Measurements from ENCODE around the gene XIRP1. TPM values are rescaled to one million over a fixed set of nuclear protein-coding genes. Genes with fewer than 3 reads are reported as not detected.

XIRP1 gene
- total RNA-seq, 4 donors from 2014 or later: 0.40 to 6.0 TPM; not detected in 2

DNA sequence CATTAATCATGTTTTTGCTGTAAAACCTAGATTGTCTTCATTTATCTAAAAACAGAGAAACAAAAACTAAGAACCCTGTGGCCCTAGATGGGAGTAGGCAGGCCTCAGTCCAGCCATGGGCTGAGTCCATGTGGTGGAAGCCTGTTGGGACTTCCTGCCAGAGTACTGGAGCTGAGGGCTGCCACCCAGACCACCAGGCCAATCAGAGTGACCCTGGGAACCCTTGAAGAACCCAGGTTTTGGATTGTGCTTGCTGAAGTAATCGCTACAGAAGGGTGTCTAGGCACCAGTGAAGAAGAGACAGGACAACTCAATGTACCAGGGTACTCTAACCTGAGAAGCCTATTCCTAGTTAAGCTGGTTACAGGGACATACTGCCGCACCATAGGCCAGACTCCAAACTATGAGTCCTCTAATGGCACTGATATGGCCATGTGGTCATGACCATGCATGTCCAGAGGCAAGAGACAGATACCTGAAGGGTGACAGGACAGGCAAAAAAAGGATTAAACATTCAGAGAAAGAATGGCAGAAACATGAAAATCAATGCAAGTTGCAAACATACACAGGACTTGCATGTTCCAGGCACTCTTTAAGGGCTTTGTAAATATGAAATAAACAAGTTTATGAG lies 51.9 kb downstream of the XIRP1 start:
- no peak for DNase-seq
- WGBS, 2 donors (ENCODE audit: low coverage in 1 of 2): 60 to 75% methylated on average over 1 to 2 of the region's 2 CpGs
- no peak for TF ChIP-seq EP300 (IDR thresholded peaks at IDR 0.05; ENCODE audit: low read depth)
- TF ChIP-seq POLR2AphosphoS5 (IDR thresholded peaks at IDR 0.05): no peak
- TF ChIP-seq, protein P1, sequence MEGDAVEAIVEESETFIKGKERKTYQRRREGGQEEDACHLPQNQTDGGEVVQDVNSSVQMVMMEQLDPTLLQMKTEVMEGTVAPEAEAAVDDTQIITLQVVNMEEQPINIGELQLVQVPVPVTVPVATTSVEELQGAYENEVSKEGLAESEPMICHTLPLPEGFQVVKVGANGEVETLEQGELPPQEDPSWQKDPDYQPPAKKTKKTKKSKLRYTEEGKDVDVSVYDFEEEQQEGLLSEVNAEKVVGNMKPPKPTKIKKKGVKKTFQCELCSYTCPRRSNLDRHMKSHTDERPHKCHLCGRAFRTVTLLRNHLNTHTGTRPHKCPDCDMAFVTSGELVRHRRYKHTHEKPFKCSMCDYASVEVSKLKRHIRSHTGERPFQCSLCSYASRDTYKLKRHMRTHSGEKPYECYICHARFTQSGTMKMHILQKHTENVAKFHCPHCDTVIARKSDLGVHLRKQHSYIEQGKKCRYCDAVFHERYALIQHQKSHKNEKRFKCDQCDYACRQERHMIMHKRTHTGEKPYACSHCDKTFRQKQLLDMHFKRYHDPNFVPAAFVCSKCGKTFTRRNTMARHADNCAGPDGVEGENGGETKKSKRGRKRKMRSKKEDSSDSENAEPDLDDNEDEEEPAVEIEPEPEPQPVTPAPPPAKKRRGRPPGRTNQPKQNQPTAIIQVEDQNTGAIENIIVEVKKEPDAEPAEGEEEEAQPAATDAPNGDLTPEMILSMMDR (IDR thresholded peaks at IDR 0.05): no peak
- TF ChIP-seq POLR2A (IDR thresholded peaks at IDR 0.05): no peak
- Histone ChIP-seq H3K9me3 (no peaks in the 10 kb centered on the region), H3K27ac (peak overlapping the region; percentile 81 to 92 (median 84)), H3K4me1 (peaks cover 29 to 52% (median 43%) of the 10 kb centered on the region in 4 donors), H3K4me3 (no peak overlapping the region), H3K36me3 (peaks cover 0 to 30% (median 11%) of the 10 kb centered on the region in 4 donors), H3K27me3 (no peaks in the 10 kb centered on the region)
- intact Hi-C loops (cut with DNase I; ENCODE audit: low total_unique reads): loop anchor here (5.0 kb wide), 1 partner anchor 42 kb away; no protein-coding TSS in a partner anchor
- in situ Hi-C loops (cut with MboI; ENCODE audit: low pct_ligation_motif_present in 1 of 4, low pct_unique_long_range_greater_than_20kb in 1 of 4, low sequenced_read_pairs in 3 of 4): no loop called here

DNA sequence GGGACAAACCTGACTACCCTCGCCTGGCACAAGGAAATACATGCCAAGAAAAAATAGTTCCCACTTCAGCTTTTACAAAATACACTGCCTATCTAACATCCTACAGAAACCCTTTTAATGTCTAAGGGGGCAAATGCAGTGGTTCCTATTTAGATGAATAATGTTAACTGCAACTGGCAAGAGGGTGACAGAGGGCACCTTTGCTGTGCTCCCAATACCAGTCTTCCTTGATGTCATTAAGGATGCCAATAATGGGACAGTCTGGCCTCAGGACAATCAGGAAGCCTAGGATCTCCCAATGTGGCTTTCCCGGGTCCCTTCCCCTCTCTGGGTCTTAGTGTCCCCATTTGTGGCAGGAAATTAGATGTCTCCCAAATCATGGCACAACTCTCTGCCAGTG lies 53.0 kb downstream of the XIRP1 start:
- H3K9me3 ChIP-seq: no peaks in the 10 kb centered on the region
- no peak for DNase-seq
- in situ Hi-C loops (cut with MboI; ENCODE audit: low pct_ligation_motif_present in 1 of 4, low pct_unique_long_range_greater_than_20kb in 1 of 4, low sequenced_read_pairs in 3 of 4) (no loop called here), intact Hi-C loops (cut with DNase I; ENCODE audit: low total_unique reads) (no loop called here)
- 73 to 100% methylated on average over 1 to 2 of the region's 2 CpGs for WGBS, 2 donors (ENCODE audit: low coverage in 1 of 2)
- H3K4me1 ChIP-seq: peaks cover 29 to 51% (median 43%) of the 10 kb centered on the region in 4 donors
- H3K27ac ChIP-seq: peak overlapping the region; percentile 81 to 92 (median 84)
- H3K36me3 ChIP-seq: peaks cover 0 to 22% (median 10%) of the 10 kb centered on the region in 4 donors
- no peaks in the 10 kb centered on the region for H3K27me3 ChIP-seq
- no peak overlapping the region for H3K4me3 ChIP-seq
- TF ChIP-seq POLR2AphosphoS5 (IDR thresholded peaks at IDR 0.05): no peak
- TF ChIP-seq EP300 (IDR thresholded peaks at IDR 0.05; ENCODE audit: low read depth): no peak
- TF ChIP-seq POLR2A (IDR thresholded peaks at IDR 0.05): no peak
- TF ChIP-seq, protein P1 (IDR thresholded peaks at IDR 0.05): no peak

DNA sequence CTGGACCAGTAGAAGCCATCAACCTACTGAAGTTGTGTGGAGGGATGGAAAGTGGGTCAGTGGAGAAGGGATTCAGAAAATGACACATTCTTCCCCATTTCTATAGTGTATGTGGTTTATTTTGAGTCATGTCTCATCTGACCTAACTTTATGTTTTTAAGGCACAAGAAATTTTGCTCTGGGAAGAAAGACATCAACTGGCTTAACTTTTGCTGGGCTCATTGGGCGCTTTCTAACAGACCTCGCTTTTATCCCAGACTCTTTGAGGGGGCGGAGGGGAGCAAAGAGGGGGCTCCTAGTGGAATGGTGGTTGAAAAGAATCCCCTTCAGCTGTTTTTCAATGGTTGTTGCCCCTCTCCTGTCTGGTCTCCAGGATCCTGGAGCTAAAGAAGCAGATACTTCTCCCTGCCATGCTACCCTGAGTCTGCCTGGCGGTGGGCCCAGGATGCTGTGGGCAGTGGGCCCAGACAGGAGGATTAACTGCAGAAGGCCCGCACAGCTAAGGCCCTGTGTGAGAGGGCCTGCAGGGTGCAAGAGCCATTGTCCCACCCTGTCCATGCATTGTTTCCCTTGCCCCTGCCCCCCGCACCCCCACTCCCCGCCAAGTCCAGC lies 53.5 kb downstream of the XIRP1 start:
- H3K27ac ChIP-seq: peak overlapping the region in 2 of 4 donors; percentile 84 to 92

DNA sequence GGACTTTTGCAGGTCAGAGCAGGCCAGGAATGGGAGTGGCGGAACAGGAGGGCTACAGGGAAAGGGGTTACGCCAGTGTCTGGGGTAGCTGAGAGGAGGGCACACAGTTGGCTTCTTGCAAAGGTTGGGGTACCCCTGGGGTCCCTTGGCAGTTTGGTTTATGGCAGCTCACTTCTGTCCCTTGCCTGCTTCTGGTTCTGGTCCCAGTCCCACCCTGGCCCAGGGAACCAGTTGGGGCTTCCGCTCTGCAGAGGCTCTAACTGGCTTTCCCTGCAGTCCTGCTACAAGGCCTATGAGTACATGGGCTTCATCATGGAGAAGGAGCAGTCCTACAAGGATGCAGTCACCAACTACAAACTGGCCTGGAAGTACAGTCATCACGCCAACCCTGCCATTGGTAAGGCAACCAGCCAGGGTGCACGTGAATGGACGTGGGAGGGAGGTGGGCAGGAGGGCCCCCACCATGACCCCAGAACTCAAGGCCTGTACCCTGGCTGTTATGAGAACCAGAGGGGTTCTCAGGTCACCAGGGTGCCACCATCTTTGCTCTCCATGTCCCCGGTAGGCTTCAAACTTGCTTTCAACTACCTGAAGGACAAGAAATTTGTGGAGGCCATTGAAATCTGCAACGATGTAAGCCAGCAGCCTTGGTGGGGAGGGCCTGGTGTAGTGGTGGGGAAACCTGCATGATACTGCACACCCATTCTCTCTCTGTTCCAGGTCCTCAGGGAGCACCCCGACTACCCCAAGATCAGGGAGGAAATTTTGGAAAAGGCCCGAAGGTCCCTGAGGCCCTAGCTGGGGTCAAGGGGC lies 54.2 kb downstream of the XIRP1 start:
- Histone ChIP-seq H3K4me1 (peaks cover 29 to 46% (median 39%) of the 10 kb centered on the region in 4 donors), H3K36me3 (peaks cover 0 to 9% (median 3%) of the 10 kb centered on the region in 4 donors), H3K27ac (no peak overlapping the region), H3K9me3 (no peaks in the 10 kb centered on the region), H3K4me3 (no peak overlapping the region), H3K27me3 (no peaks in the 10 kb centered on the region)
- in situ Hi-C loops (cut with MboI; ENCODE audit: low pct_ligation_motif_present in 1 of 4, low pct_unique_long_range_greater_than_20kb in 1 of 4, low sequenced_read_pairs in 3 of 4) (no loop called here), intact Hi-C loops (cut with DNase I; ENCODE audit: low total_unique reads) (no loop called here)
- DNase-seq: no peak
- WGBS, 2 donors (ENCODE audit: low coverage in 1 of 2): 90% methylated on average over 10 of the region's 10 CpGs; no CpG with 5 or more reads in 1 of the 2 donors
- TF ChIP-seq POLR2AphosphoS5 (IDR thresholded peaks at IDR 0.05) (peak in 1 of 3 donors; percentile 35), POLR2A (IDR thresholded peaks at IDR 0.05) (no peak)

More for the DNA sequence above, 53.5 kb downstream of the XIRP1 start:
- intact Hi-C loops (cut with DNase I; ENCODE audit: low total_unique reads): no loop called here
- in situ Hi-C loops (cut with MboI; ENCODE audit: low pct_ligation_motif_present in 1 of 4, low pct_unique_long_range_greater_than_20kb in 1 of 4, low sequenced_read_pairs in 3 of 4): no loop called here
- Histone ChIP-seq H3K4me1 (peaks cover 29 to 51% (median 43%) of the 10 kb centered on the region in 4 donors), H3K36me3 (peaks cover 0 to 16% (median 7%) of the 10 kb centered on the region in 4 donors), H3K27me3 (no peaks in the 10 kb centered on the region), H3K9me3 (no peaks in the 10 kb centered on the region), H3K4me3 (no peak overlapping the region)
- no peak for TF ChIP-seq POLR2AphosphoS5 (IDR thresholded peaks at IDR 0.05)
- no peak for TF ChIP-seq POLR2A (IDR thresholded peaks at IDR 0.05)
- TF ChIP-seq EP300 (IDR thresholded peaks at IDR 0.05; ENCODE audit: low read depth): no peak
- 80 to 83% methylated on average over 3 to 7 of the region's 7 CpGs for WGBS, 2 donors (ENCODE audit: low coverage in 1 of 2)
- DNase-seq: peak; percentile 42
